GM19099 (cell line): ENCODE results near the gene TSC22D2.

Experiments
- POLR2A ChIP-seq: IDR thresholded peaks from 3 replicates; pipeline ENCODE4 v1.6.1; 2011; ENCODE audit warnings: low read depth; ENCODE audit not compliant: insufficient read length; ENCODE audit errors: extremely low read depth

TSC22D2 gene

GRCh38 chr3:150419076-150419868, 11.2 kb downstream of the TSC22D2 start:
- no peak for TF ChIP-seq POLR2A

GRCh38 chr3:150419959-150420358, 11.9 kb downstream of the TSC22D2 start:
- TF ChIP-seq POLR2A: no peak

GRCh38 chr3:150421256-150421655, 13.2 kb downstream of the TSC22D2 start:
- no peak for TF ChIP-seq POLR2A

GRCh38 chr3:150421799-150422548, 13.9 kb downstream of the TSC22D2 start:
- no peak for TF ChIP-seq POLR2A

- TF ChIP-seq POLR2A: no peak
Observed at GRCh38 chr3:150422907-150423306, 14.8 kb downstream of the TSC22D2 start.

- TF ChIP-seq POLR2A: no peak
Observed at GRCh38 chr3:150423761-150424160, 15.7 kb downstream of the TSC22D2 start.

GRCh38 chr3:150426292-150426691, 18.2 kb downstream of the TSC22D2 start:
- TF ChIP-seq POLR2A: no peak

- TF ChIP-seq POLR2A: no peak
Observed at GRCh38 chr3:150428562-150428961, 20.5 kb downstream of the TSC22D2 start.

- TF ChIP-seq POLR2A: no peak
Observed at GRCh38 chr3:150429767-150430671, 21.9 kb downstream of the TSC22D2 start.

- TF ChIP-seq POLR2A: no peak
Observed at GRCh38 chr3:150433347-150433746, 25.2 kb downstream of the TSC22D2 start.

GRCh38 chr3:150434234-150434633, 26.1 kb downstream of the TSC22D2 start:
- no peak for TF ChIP-seq POLR2A

GRCh38 chr3:150436161-150436560, 28.1 kb downstream of the TSC22D2 start:
- TF ChIP-seq POLR2A: no peak

- no peak for TF ChIP-seq POLR2A
Observed at GRCh38 chr3:150439657-150440056, 31.6 kb downstream of the TSC22D2 start.

- TF ChIP-seq POLR2A: no peak
Observed at GRCh38 chr3:150443331-150443741, 35.2 kb downstream of the TSC22D2 start.

GRCh38 chr3:150444371-150444770, 36.3 kb downstream of the TSC22D2 start:
- no peak for TF ChIP-seq POLR2A

GRCh38 chr3:150446470-150446977, 38.4 kb downstream of the TSC22D2 start:
- no peak for TF ChIP-seq POLR2A

- TF ChIP-seq POLR2A: no peak
Observed at GRCh38 chr3:150447084-150447483, 39.0 kb downstream of the TSC22D2 start.
